WTC11 (cell line): Measurements from ENCODE around the gene LIG3.

Experiments
- ARID4B ChIP-seq: sonication (generic); formaldehyde crosslinking; IDR thresholded peaks from 2 replicates; pipeline ENCODE4 v1.8.0; 2023; ENCODE audit warnings: missing genetic modification reagents, mild to moderate bottlenecking, borderline replicate concordance
- CREB1 ChIP-seq: sonication (generic); formaldehyde crosslinking; IDR thresholded peaks from 2 replicates; pipeline ENCODE4 v1.8.0; 2023; ENCODE audit warnings: mild to moderate bottlenecking, missing genetic modification reagents
- CTCF ChIP-seq: fragments of 200-600 bp; IDR thresholded peaks from 2 replicates; pipeline ENCODE4 v1.8.0; 2022; ENCODE audit warnings: antibody characterized with exemption
- JUN ChIP-seq: sonication (generic); formaldehyde crosslinking; IDR thresholded peaks from 2 replicates; pipeline ENCODE4 v1.8.0; 2023; ENCODE audit warnings: mild to moderate bottlenecking, missing genetic modification reagents
- PREB ChIP-seq: sonication (generic); formaldehyde crosslinking; IDR thresholded peaks from 2 replicates; pipeline ENCODE4 v1.8.1; 2022; ENCODE audit warnings: mild to moderate bottlenecking, missing genetic modification reagents, moderate library complexity, borderline replicate concordance

- TF ChIP-seq CREB1 (CRISPR knock-in tag) (no peak), CTCF (no peak), ARID4B (CRISPR knock-in tag) (no peak), PREB (CRISPR knock-in tag) (no peak), JUN (CRISPR knock-in tag) (no peak)
These were observed 42.3 kb downstream of the LIG3 start for GRCh38 chr17:35022536-35023063.
